ENCODE data around the gene ZNF518B.

DNA sequence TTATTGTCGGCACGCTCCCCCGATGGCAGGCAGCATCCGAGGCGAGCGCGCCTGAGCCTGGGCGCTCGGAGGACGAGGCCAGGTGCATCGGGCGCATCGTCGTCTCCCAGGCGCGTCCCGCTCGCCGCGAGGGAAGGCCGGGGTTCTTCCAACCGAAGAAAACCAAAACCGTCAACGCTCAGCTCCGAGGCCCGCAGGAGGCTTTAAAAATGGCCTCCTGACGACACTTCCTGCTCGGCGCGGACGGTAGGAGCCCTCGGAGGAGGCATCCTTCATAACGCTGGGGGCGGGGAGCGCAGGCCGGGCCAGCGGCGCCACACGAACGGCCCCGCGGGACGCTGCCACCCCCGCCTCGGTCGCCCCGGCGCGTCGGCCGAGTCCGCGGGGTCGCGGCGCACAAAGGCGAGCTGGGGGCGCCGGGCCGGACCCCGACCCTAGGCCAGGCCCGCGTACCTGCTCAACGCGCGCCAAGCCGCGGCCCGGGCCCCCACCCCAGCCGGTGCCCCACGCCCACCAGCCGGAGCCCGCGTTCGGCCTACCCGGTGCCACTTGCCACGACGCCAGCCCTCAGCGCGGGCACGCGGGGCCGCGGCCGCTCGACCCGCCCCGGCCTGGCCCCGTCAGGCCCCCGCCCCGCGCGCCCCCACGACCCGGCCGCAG lies 501 bp downstream of the ZNF518B start:
- TF ChIP-seq CTCF (conservative IDR thresholded peaks at IDR 0.05), result no peak
- TF ChIP-seq ZFX (IDR thresholded peaks at IDR 0.05), result peak; percentile 85

All from C4-2B (cell line).